GM10266 (cell line): ENCODE measurements around the gene LHPP.
"Not testable (repeated sequence)": the region's sequence is repeated elsewhere in the genome, so short reads cannot be mapped to it uniquely, and the experiment has no call there.

Experiments
- DNase-seq: peaks from one replicate; pipeline ENCODE4 v3.0.0; 2012; ENCODE audit errors: extremely low spot score
- CTCF ChIP-seq: IDR thresholded peaks from 2 replicates; pipeline ENCODE4 v1.5.1; 2012; ENCODE audit warnings: mild to moderate bottlenecking, low read depth; ENCODE audit not compliant: control insufficient read depth, insufficient read depth; ENCODE audit errors: missing control alignments

The LHPP gene

GRCh38 chr10:124546055-124546369 is 84.4 kb downstream of the LHPP start:
- DNase-seq, result no peak
- TF ChIP-seq CTCF, result no peak

- DNase-seq, result no peak
- TF ChIP-seq CTCF, result no peak
Observed at GRCh38 chr10:124546957-124547646, 85.5 kb downstream of the LHPP start.

GRCh38 chr10:124547647-124548168 is 86.1 kb downstream of the LHPP start:
- no peak for DNase-seq
- TF ChIP-seq CTCF, result no peak

- not testable (repeated sequence) for DNase-seq
Observed at GRCh38 chr10:124549171-124549570, 87.5 kb downstream of the LHPP start.

GRCh38 chr10:124550293-124551034 is 88.8 kb downstream of the LHPP start:
- DNase-seq, result no peak
- TF ChIP-seq CTCF, result no peak

- TF ChIP-seq CTCF, result no peak
- DNase-seq, result no peak
Observed at GRCh38 chr10:124551097-124551496, 89.5 kb downstream of the LHPP start.

GRCh38 chr10:124551755-124552154 is 90.1 kb downstream of the LHPP start:
- no peak for TF ChIP-seq CTCF
- no peak for DNase-seq
